ENCODE results near the gene PEAK1. TPM values are rescaled to one million over a fixed set of nuclear protein-coding genes. Genes with fewer than 3 reads are reported as not detected.
A peak's percentile ranks its signal among the peaks of the same experiment; 100 is the strongest.

Gene PEAK1
- total and polyA plus RNA-seq, 2 experiments from 2014 or later = 7.8 to 34.1 TPM

GRCh38 chr15:77468896-77469295, 49.0 kb upstream of the PEAK1 start:
- H3K9me3 Mint-ChIP-seq = no peaks in the 10 kb centered on the region; the same call in 2 of the 3 replicates
- Histone ChIP-seq H3K4me3 (no peak overlapping the region), H3K4me2 (peak overlapping the region; percentile 52), H3K27me3 (ENCODE audit: insufficient read depth) (no peaks in the 10 kb centered on the region), H3K36me3 (ENCODE audit: insufficient read depth) (peaks cover 5% of the 10 kb centered on the region; the same call in 1 of the 2 replicates), H3K79me2 (replicated peaks; ENCODE audit: insufficient read depth) (no peaks in the 10 kb centered on the region), H3F3A (replicated peaks; ENCODE audit: low read depth) (0 out of 2 replicates have a peak, but pooled peaks cover 5% of the 10 kb centered on the region), H3K9me2 (ENCODE audit: insufficient read depth) (no peaks in the 10 kb centered on the region), H4K20me1 (replicated peaks; ENCODE audit: insufficient read depth) (no peaks in the 10 kb centered on the region), H3K4me1 (ENCODE audit: insufficient read depth) (peaks cover 29% of the 10 kb centered on the region), H3K27ac (ENCODE audit: low read depth) (peak overlapping the region; percentile 10; the same call in 1 of the 2 replicates), H2AFZ (no peak overlapping the region)
- H3K4me3 Mint-ChIP-seq = peak overlapping the region; percentile 13; the same call in 1 of the 3 replicates
- H3K27me3 Mint-ChIP-seq (ENCODE audit: insufficient read depth, low read depth, poor library complexity) = no peaks in the 10 kb centered on the region
- DNase-seq (ENCODE audit: low spot score) = no peak
- H3K4me1 Mint-ChIP-seq = peaks cover 26% of the 10 kb centered on the region
- TF ChIP-seq, protein P1, sequence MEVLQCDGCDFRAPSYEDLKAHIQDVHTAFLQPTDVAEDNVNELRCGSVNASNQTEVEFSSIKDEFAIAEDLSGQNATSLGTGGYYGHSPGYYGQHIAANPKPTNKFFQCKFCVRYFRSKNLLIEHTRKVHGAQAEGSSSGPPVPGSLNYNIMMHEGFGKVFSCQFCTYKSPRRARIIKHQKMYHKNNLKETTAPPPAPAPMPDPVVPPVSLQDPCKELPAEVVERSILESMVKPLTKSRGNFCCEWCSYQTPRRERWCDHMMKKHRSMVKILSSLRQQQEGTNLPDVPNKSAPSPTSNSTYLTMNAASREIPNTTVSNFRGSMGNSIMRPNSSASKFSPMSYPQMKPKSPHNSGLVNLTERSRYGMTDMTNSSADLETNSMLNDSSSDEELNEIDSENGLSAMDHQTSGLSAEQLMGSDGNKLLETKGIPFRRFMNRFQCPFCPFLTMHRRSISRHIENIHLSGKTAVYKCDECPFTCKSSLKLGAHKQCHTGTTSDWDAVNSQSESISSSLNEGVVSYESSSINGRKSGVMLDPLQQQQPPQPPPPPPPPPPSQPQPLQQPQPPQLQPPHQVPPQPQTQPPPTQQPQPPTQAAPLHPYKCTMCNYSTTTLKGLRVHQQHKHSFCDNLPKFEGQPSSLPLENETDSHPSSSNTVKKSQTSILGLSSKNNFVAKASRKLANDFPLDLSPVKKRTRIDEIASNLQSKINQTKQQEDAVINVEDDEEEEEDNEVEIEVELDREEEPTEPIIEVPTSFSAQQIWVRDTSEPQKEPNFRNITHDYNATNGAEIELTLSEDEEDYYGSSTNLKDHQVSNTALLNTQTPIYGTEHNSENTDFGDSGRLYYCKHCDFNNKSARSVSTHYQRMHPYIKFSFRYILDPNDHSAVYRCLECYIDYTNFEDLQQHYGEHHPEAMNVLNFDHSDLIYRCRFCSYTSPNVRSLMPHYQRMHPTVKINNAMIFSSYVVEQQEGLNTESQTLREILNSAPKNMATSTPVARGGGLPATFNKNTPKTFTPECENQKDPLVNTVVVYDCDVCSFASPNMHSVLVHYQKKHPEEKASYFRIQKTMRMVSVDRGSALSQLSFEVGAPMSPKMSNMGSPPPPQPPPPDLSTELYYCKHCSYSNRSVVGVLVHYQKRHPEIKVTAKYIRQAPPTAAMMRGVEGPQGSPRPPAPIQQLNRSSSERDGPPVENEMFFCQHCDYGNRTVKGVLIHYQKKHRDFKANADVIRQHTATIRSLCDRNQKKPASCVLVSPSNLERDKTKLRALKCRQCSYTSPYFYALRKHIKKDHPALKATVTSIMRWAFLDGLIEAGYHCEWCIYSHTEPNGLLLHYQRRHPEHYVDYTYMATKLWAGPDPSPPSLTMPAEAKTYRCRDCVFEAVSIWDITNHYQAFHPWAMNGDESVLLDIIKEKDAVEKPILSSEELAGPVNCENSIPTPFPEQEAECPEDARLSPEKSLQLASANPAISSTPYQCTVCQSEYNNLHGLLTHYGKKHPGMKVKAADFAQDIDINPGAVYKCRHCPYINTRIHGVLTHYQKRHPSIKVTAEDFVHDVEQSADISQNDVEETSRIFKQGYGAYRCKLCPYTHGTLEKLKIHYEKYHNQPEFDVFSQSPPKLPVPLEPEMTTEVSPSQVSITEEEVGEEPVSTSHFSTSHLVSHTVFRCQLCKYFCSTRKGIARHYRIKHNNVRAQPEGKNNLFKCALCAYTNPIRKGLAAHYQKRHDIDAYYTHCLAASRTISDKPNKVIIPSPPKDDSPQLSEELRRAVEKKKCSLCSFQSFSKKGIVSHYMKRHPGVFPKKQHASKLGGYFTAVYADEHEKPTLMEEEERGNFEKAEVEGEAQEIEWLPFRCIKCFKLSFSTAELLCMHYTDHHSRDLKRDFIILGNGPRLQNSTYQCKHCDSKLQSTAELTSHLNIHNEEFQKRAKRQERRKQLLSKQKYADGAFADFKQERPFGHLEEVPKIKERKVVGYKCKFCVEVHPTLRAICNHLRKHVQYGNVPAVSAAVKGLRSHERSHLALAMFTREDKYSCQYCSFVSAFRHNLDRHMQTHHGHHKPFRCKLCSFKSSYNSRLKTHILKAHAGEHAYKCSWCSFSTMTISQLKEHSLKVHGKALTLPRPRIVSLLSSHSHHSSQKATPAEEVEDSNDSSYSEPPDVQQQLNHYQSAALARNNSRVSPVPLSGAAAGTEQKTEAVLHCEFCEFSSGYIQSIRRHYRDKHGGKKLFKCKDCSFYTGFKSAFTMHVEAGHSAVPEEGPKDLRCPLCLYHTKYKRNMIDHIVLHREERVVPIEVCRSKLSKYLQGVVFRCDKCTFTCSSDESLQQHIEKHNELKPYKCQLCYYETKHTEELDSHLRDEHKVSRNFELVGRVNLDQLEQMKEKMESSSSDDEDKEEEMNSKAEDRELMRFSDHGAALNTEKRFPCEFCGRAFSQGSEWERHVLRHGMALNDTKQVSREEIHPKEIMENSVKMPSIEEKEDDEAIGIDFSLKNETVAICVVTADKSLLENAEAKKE (CRISPR knock-in tag; IDR thresholded peaks at IDR 0.05) = no peak
- no peak for TF ChIP-seq NANOG (IDR thresholded peaks at IDR 0.05; ENCODE audit: borderline replicate concordance)
- no peak for TF ChIP-seq ZNF114 (CRISPR knock-in tag; IDR thresholded peaks at IDR 0.05)
- no peak for TF ChIP-seq EZH2phosphoT487 (IDR thresholded peaks at IDR 0.05; ENCODE audit: unreplicated experiment)
- TF ChIP-seq CREB1 (CRISPR knock-in tag; IDR thresholded peaks at IDR 0.05; ENCODE audit: low read depth) = no peak
- no peak for TF ChIP-seq CTCF (conservative IDR thresholded peaks at IDR 0.05; ENCODE audit: low read depth in 2 of 2)
- TF ChIP-seq ZNF331 (CRISPR knock-in tag; IDR thresholded peaks at IDR 0.05; ENCODE audit: low read depth) = no peak
- TF ChIP-seq STAT1 (IDR thresholded peaks at IDR 0.05; ENCODE audit: unreplicated experiment) = no peak
- TF ChIP-seq, protein P2, sequence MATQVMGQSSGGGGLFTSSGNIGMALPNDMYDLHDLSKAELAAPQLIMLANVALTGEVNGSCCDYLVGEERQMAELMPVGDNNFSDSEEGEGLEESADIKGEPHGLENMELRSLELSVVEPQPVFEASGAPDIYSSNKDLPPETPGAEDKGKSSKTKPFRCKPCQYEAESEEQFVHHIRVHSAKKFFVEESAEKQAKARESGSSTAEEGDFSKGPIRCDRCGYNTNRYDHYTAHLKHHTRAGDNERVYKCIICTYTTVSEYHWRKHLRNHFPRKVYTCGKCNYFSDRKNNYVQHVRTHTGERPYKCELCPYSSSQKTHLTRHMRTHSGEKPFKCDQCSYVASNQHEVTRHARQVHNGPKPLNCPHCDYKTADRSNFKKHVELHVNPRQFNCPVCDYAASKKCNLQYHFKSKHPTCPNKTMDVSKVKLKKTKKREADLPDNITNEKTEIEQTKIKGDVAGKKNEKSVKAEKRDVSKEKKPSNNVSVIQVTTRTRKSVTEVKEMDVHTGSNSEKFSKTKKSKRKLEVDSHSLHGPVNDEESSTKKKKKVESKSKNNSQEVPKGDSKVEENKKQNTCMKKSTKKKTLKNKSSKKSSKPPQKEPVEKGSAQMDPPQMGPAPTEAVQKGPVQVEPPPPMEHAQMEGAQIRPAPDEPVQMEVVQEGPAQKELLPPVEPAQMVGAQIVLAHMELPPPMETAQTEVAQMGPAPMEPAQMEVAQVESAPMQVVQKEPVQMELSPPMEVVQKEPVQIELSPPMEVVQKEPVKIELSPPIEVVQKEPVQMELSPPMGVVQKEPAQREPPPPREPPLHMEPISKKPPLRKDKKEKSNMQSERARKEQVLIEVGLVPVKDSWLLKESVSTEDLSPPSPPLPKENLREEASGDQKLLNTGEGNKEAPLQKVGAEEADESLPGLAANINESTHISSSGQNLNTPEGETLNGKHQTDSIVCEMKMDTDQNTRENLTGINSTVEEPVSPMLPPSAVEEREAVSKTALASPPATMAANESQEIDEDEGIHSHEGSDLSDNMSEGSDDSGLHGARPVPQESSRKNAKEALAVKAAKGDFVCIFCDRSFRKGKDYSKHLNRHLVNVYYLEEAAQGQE (IDR thresholded peaks at IDR 0.05; ENCODE audit: unreplicated experiment) = no peak
- H3K36me3 Mint-ChIP-seq (ENCODE audit: low read depth) = peaks cover 32% of the 10 kb centered on the region; the same call in 2 of the 3 replicates
- H3K27ac Mint-ChIP-seq = peak overlapping the region; percentile 63
- peak; percentile 30; the same call in 1 of the 3 replicates for ATAC-seq
